ENCODE measurements around the gene PPRC1.

PPRC1 gene

GRCh38 chr10:102132563-102133372, at the start of gene PPRC1:
Gene PPRC1 (plus strand): TSS chr10:102133040. CDS start chr10:102133069, 29 bp downstream.
- peak; percentile 99 for DNase-seq

GRCh38 chr10:102083541-102083940, 49.3 kb upstream of the PPRC1 start:
- DNase-seq, result no peak

- no peak for DNase-seq
These were observed 47.5 kb upstream of the PPRC1 start for GRCh38 chr10:102085336-102085735.

GRCh38 chr10:102086196-102086595, 46.6 kb upstream of the PPRC1 start:
- no peak for DNase-seq

GRCh38 chr10:102090772-102091171, 42.1 kb upstream of the PPRC1 start:
- DNase-seq, result no peak

GRCh38 chr10:102096449-102096848, 36.4 kb upstream of the PPRC1 start:
- DNase-seq, result no peak

- DNase-seq, result no peak
These were observed 31.7 kb upstream of the PPRC1 start for GRCh38 chr10:102101152-102101551.

GRCh38 chr10:102102421-102102820, 30.4 kb upstream of the PPRC1 start:
- no peak for DNase-seq

- no peak for DNase-seq
These were observed 25.8 kb upstream of the PPRC1 start for GRCh38 chr10:102106998-102107397.

- DNase-seq, result no peak
These were observed 23.4 kb upstream of the PPRC1 start for GRCh38 chr10:102109166-102110116.

GRCh38 chr10:102111276-102111675, 21.6 kb upstream of the PPRC1 start:
- DNase-seq, result no peak

GRCh38 chr10:102112210-102112817, 20.5 kb upstream of the PPRC1 start:
- no peak for DNase-seq

- DNase-seq, result peak; percentile 50
These were observed 19.4 kb upstream of the PPRC1 start for GRCh38 chr10:102113261-102113955.

GRCh38 chr10:102113956-102114857, 18.6 kb upstream of the PPRC1 start:
- no peak for DNase-seq

GRCh38 chr10:102114861-102115618, 17.8 kb upstream of the PPRC1 start:
- DNase-seq, result peak; percentile 93

GRCh38 chr10:102115775-102116174, 17.1 kb upstream of the PPRC1 start:
- peak; percentile 39 for DNase-seq

- DNase-seq, result no peak
These were observed 16.2 kb upstream of the PPRC1 start for GRCh38 chr10:102116656-102117055.

- peak; percentile 76 for DNase-seq
These were observed 15.3 kb upstream of the PPRC1 start for GRCh38 chr10:102117391-102118159.

GRCh38 chr10:102118867-102119266, 14.0 kb upstream of the PPRC1 start:
- peak; percentile 36 for DNase-seq

All from activated CD4-positive, alpha-beta T cell treated with anti-CD3 and anti-CD28 coated beads, Interleukin-10, Interleukin-2, amounts not matched to agents 100 ng/mL and 50 ng/mL, durations not matched to agents 16 hours and 8 hours (primary cell).